Measurements from ENCODE around the gene INSR. TPM values are rescaled to one million over a fixed set of nuclear protein-coding genes. Genes with fewer than 3 reads are reported as not detected.

The INSR gene
- total and polyA plus RNA-seq, 2 of the 8 experiments (the other 6 are each of a cell fraction or from before 2014, with no cell fraction given): 13.1 to 48.7 TPM

GRCh38 chr19:7196763-7197118, 97.5 kb downstream of the INSR start:
- Histone ChIP-seq H3K23me2 (ENCODE audit: low read depth, low read length) (peaks cover 1% of the 10 kb centered on the region; the same call in 1 of the 2 replicates), H2BK20ac (ENCODE audit: low read length) (no peak overlapping the region), H2BK12ac (ENCODE audit: low read depth, low read length) (no peak overlapping the region), H3K23ac (ENCODE audit: insufficient read length) (no peak overlapping the region), H4K91ac (replicated peaks; ENCODE audit: insufficient read length, low read length) (no peak overlapping the region), H2BK5ac (ENCODE audit: low read depth, low read length) (no peak overlapping the region), H3K56ac (replicated peaks; ENCODE audit: insufficient read length, low read depth, low read length) (no peak overlapping the region), H3K27me3 (replicated peaks in 1 of 4; ENCODE audit: control insufficient read depth in 3 of 4, extremely low read depth in 1 of 4, insufficient read depth in 3 of 4, low read length in 3 of 4) (no peaks in the 10 kb centered on the region), H3K4me2 (ENCODE audit: insufficient read depth in 1 of 2, low read depth in 2 of 2, low read length in 2 of 2) (peak overlapping the region; percentile 61 to 74), H3K79me2 (ENCODE audit: control insufficient read depth in 1 of 2, insufficient read depth in 2 of 2, low read length in 2 of 2) (no peaks in the 10 kb centered on the region; a peak in 1 of 4 replicates), H3K4me3 (ENCODE audit: extremely low read depth in 1 of 4, insufficient read depth in 2 of 4, low read depth in 3 of 4, low read length in 4 of 4) (peak overlapping the region; percentile 29 to 85 (median 50)), H3K27ac (ENCODE audit: low read depth, low read length) (no peak overlapping the region), H3K79me1 (ENCODE audit: low read depth, low read length) (no peaks in the 10 kb centered on the region; the same call in 1 of the 2 replicates), H3K9me3 (ENCODE audit: insufficient read depth in 2 of 2, low read depth in 1 of 2, low read length in 1 of 2) (no peaks in the 10 kb centered on the region), H3K9ac (replicated peaks in 1 of 4; ENCODE audit: extremely low read depth in 1 of 4, low read depth in 3 of 4, low read length in 3 of 4) (no peak overlapping the region), H3K4ac (replicated peaks; ENCODE audit: insufficient read length, low read depth, low read length) (no peak overlapping the region), H3K14ac (ENCODE audit: insufficient read length) (no peak overlapping the region), H4K20me1 (replicated peaks in 1 of 2; ENCODE audit: control insufficient read depth in 1 of 2, insufficient read depth in 2 of 2, low read length in 2 of 2) (no peaks in the 10 kb centered on the region), H4K8ac (ENCODE audit: extremely low read depth, insufficient read depth, low read length) (no peak overlapping the region), H3K36me3 (ENCODE audit: control insufficient read depth in 2 of 4, insufficient read depth in 4 of 4, low read length in 3 of 4) (no peaks in the 10 kb centered on the region), H4K5ac (ENCODE audit: insufficient read length, low read depth, low read length) (no peak overlapping the region), H2AFZ (ENCODE audit: low read length) (no peak overlapping the region), H2BK120ac (replicated peaks; ENCODE audit: low read depth, low read length) (no peak overlapping the region), H3K4me1 (replicated peaks in 1 of 4; ENCODE audit: control insufficient read depth in 3 of 4, insufficient read depth in 4 of 4, low read length in 3 of 4) (peaks cover 0 to 3% (median 0%) of the 10 kb centered on the region in 4 experiments; a peak in 3 of 7 replicates), H2BK15ac (ENCODE audit: low read length) (no peak overlapping the region), H2AK5ac (ENCODE audit: low read depth, low read length) (no peak overlapping the region), H3K18ac (ENCODE audit: extremely low read depth, low read length) (no peak overlapping the region)
- DNase-seq (ENCODE audit: low read depth in 1 of 2, low spot score in 2 of 2) (no peak), FAIRE-seq (no peak)
- ChIA-PET POLR2A (ENCODE audit: partially characterized antibody) (interaction anchor here (1.2 to 2.9 kb wide), 3 partner anchors 10 to 98 kb away, joined by 3 to 8 read pairs (median 3); partner anchors contain the start of gene INSR), CTCF (ENCODE audit: partially characterized antibody) (interaction anchor here (0.9 to 1.2 kb wide), 2 partner anchors 48 to 98 kb away, joined by 3 to 4 read pairs; partner anchors contain the start of gene INSR)
- 79% methylated on average over 6 of the region's 8 CpGs; no CpG with 5 or more reads in 1 of the 2 experiments for WGBS, 2 experiments (ENCODE audit: extremely low coverage in 1 of 2, insufficient coverage in 1 of 2, insufficient read length in 1 of 2, insufficient replicate concordance in 2 of 2, low coverage in 1 of 2, low lambda C conversion rate in 2 of 2, missing lambda C conversion rate in 1 of 2)
- TF ChIP-seq KDM4A (IDR thresholded peaks at IDR 0.05; ENCODE audit: low read depth, low read length, severe bottlenecking): no peak
- no peak for TF ChIP-seq EGR1 (IDR thresholded peaks at IDR 0.05; ENCODE audit: borderline replicate concordance, low read depth, low read length)
- no peak for TF ChIP-seq NRF1 (IDR thresholded peaks at IDR 0.05; ENCODE audit: low read depth, low read length)
- TF ChIP-seq CTBP2 (IDR thresholded peaks at IDR 0.05; ENCODE audit: borderline replicate concordance, insufficient read depth, insufficient read length, low read length): peak; percentile 17
- TF ChIP-seq CTCF (IDR thresholded peaks at IDR 0.05; ENCODE audit: control extremely low read depth in 1 of 3, insufficient read depth in 1 of 3, low read depth in 1 of 3, low read length in 3 of 3): no peak
- no peak for TF ChIP-seq CREB1 (IDR thresholded peaks at IDR 0.05)
- no peak for TF ChIP-seq SRF (IDR thresholded peaks at IDR 0.05; ENCODE audit: low read depth, low read length)

Data from H1 (cell line).